DMS153 treated with DMSO at 0.1 percent for 48 hours (cell line): Measurements from ENCODE around the gene ZC3HAV1.
"Not testable (repeated sequence)": the region's sequence is repeated elsewhere in the genome, so short reads cannot be mapped to it uniquely, and the experiment has no call there.

Experiments used
- DNase-seq: peaks from one replicate; lab custom pipeline; 2025; ENCODE audit not compliant: unreplicated experiment; lab: John Stamatoyannopoulos, UW

The ZC3HAV1 gene

DNA sequence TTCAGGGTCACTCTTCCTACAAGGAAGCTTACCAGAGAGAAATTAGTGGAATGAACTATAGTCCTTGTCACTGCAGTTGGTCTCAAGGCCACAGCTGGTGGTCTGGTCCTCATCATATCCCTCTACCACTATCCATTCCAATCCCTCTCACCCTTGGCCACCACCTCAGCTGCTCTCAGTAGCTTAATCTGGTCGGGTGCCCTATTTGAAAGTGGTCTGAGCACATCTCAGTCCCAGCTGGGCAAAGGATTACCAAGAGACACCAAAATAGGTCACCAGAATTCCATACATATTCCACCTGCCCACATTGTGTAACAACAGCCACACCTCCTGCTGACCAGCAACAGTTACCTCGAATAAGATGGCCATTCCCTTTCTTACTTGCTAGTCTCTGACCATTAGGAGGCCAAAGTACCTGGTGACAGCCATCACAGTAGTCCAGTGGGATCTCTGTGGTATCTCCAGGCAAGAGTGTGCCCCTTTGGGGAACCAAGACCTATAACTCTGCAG lies 3.3 kb upstream of the ZC3HAV1 start:
- no peak for DNase-seq

DNA sequence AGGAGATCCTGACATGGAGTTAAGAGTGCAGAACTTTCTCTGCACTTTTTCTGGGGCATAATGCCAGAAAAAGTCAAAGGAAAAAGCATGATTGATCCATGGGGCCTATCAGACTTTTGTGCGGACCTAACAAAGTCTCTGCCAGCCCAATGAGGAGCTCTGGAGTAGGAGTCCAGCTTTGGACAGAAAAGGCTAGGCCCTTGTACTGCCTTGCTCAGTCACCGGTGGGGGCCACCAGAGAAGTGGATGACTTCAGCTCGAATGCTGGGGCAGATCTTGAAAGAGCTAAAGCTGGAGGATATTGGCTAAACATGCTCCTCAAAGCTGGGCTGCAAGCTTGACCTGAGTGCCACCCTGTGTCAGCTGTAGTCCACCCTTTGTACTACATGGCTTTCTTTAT lies 2.8 kb upstream of the ZC3HAV1 start:
- no peak for DNase-seq

- DNase-seq = no peak
Measured at GRCh38 chr7:139111811-139112301, 2.3 kb upstream of the ZC3HAV1 start.

DNA sequence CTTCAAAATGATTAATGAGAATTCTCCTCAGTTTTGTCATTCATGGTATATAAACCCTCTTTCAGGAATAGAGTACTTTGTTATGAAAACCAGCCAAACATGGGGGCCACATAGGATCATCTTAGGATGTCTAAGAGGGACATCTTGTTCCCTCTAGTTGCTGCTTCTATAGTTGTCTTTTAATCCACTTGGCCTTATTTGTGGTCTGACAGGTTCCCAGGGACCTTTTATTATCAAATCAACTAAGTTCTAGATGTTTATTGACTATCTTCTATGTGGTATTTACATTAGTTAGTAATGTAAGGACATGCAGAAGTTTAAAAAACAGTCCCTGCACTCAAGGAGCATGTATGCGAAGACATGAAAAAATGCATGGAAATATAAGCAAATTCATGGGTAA lies 1.6 kb upstream of the ZC3HAV1 start:
- DNase-seq = no peak

DNA sequence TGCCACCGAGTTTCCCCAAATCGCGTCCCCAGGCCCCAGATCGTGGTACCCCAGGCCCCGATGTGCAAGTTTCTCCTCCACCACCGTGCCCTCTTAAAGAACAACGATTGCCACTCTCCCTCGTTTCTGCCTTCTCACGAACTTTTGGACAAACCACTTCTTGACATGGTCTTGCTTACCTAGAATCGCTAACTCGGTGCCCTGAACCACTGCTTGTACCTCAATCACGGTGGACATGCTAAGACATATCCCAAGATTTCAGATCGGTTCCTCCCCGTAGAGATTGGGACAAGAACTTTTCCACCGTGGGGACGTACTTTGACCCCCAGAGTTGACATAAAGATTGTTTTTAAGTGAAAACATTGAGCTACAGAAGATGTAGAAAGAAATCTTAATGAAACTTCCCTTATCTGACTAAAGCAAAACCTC lies 477 bp upstream of the ZC3HAV1 start:
- DNase-seq = no peak

- DNase-seq = no peak
Measured at GRCh38 chr7:139108266-139109187, 993 bp downstream of the ZC3HAV1 start.

- no peak for DNase-seq
Measured at GRCh38 chr7:139106959-139107358, 2.6 kb downstream of the ZC3HAV1 start.

DNA sequence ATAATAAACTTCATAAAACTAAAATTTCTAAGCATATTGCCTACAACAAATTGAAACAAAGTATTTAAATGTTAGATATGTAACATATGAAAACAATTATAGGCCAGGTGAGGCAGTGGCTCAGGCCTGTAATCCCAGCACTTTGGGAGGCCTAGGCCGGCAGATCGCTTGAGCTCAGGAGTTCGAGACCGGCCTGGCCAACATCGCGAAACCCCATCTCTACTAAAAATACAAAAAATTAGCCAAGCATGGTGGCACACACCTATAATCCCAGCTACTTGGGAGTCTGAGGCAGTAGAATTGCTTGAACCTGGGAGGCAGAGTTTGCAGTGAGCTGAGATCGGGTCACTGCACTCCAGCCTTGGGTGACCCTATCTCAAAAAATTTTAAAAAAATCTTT lies 3.3 kb downstream of the ZC3HAV1 start:
- not testable (repeated sequence) for DNase-seq

DNA sequence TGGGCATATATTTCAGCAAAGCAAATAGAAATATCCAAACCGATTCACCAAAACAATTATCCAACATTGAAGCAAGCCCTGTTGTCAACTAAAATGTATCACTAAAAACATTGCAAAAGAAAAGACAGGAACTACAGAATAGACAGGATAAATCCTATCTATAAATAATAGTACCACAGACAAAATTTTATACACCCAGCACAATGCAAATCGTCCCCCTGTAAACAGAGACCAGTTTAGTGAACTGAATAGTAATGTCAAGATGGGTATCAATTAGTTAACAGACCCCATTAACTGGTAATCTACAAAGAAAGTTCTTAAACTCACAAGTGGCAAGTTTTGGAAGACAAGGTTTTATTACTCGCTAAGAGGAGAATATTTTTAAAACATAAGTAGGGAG lies 4.0 kb downstream of the ZC3HAV1 start:
- DNase-seq = no peak

DNA sequence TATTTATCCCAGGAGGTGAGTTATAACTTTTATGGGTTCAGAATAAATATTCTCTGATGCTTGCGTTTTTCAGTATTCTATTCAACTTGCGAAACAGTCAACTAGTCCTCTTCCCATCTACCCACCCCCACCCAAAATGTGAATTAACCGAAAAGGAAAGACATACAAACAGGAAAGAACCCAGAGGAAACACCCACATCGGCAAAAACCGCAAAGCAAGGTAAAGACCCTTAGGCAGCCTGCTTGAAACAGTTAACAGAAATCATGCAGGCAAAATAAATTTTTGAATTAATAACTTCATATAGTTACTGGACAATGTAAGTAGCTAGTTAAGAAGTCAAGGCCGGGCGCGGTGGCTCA lies 5.4 kb downstream of the ZC3HAV1 start:
- no peak for DNase-seq

GRCh38 chr7:139103057-139103815 lies 6.3 kb downstream of the ZC3HAV1 start:
- DNase-seq = no peak

GRCh38 chr7:139101637-139102158 lies 7.8 kb downstream of the ZC3HAV1 start:
- not testable (repeated sequence) for DNase-seq

DNA sequence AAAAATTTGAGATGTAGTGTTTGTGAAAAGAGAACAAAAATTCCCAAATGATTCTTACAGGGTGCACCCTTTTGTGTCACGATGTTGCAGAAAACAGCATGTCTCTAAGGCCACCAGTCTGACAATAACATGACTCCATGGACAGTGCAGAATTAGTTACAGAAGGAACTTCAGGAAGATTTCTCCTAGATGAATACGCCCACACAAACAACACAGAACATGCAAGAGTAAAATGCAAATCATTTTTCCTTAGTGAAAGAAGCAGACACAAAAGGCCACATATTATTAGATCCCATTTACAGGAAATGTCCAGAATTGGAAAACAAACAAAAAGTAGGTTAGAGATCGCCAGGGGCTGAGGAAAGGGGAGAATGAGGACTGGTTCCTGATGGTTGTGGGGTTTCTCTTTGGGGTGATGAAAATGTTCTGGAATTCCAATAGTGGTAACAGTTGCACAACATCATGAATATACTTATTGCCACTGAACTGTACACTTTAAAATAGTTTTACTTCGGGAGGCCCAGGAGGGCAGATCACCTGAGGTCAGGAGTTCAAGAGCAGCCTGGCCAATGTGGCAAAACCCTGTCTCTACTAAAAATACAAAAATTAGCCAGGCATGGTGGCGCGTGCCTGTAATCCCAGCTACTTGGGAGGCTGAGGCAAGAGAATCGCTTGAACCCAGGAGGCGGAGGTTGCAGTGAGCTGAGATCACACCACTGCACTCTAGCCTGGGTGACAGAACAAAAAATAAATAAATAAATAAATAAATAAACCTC lies 10.2 kb downstream of the ZC3HAV1 start:
- no peak for DNase-seq

DNA sequence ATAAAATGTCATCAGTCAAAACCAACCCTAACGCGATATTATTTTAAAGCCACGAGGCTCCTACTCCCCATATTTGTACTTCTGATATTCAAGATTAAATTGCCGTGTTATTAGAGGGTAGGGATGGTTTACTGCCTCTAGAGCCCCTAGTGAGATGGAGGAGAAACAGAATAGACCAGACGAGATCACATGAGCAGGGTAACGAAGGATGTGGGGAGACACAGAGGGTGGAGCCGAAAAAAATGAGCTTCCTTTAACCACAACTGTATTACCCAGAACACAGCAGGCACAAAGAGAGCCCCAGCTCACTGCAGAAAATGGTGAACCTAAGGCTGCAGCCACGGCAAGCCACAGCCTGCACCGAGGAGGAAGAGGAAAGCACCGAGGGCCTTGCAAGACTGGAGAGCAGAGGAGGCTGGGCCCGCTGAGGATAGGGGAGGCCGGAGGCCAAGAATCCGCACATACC lies 14.3 kb downstream of the ZC3HAV1 start:
- DNase-seq = no peak

GRCh38 chr7:139094596-139094995 lies 14.9 kb downstream of the ZC3HAV1 start:
- no peak for DNase-seq

GRCh38 chr7:139094030-139094429 lies 15.5 kb downstream of the ZC3HAV1 start:
- no peak for DNase-seq

GRCh38 chr7:139093512-139093911 lies 16.0 kb downstream of the ZC3HAV1 start:
- DNase-seq = not testable (repeated sequence)

GRCh38 chr7:139092090-139092796 lies 17.3 kb downstream of the ZC3HAV1 start:
- no peak for DNase-seq

DNA sequence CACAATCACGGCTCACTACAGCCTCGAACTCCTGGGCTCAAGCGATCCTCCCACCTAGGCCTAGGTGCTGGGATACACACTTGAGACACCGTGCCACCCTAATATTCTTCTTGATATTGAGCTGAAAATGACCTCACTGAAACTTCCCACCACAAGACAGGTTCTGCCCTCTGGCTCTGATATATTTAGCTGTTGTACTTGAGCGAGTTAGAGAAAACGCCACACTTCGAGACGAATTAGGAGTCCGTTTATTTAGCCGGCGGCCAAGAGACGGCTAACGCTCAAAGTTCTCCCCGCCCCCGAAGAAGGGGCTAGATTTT lies 17.9 kb downstream of the ZC3HAV1 start:
- no peak for DNase-seq

GRCh38 chr7:139089118-139089517 lies 20.4 kb downstream of the ZC3HAV1 start:
- no peak for DNase-seq
